IPS-18a (cell line): Measurements from ENCODE around the gene JAG1.

Experiments
- H3K27ac ChIP-seq: one replicate; pipeline ENCODE4 v1.5.1; 2013; ENCODE audit warnings: low read length
- H3K27me3 ChIP-seq: one replicate; pipeline ENCODE4 v1.6.1; 2013; ENCODE audit warnings: mild to moderate bottlenecking, low read length; ENCODE audit not compliant: control insufficient read depth, insufficient read depth
- H3K36me3 ChIP-seq: one replicate; pipeline ENCODE4 v1.6.1; 2013; ENCODE audit warnings: low read depth, low read length; ENCODE audit not compliant: control insufficient read depth
- H3K4me1 ChIP-seq: one replicate; pipeline ENCODE4 v1.6.1; 2013; ENCODE audit warnings: low read depth, low read length; ENCODE audit not compliant: control insufficient read depth
- H3K4me3 ChIP-seq: one replicate; pipeline ENCODE4 v1.5.1; 2013; ENCODE audit warnings: low read length
- H3K9ac ChIP-seq: one replicate; pipeline ENCODE4 v1.6.1; 2013; ENCODE audit warnings: mild to moderate bottlenecking, low read length, moderate library complexity
- H3K9me3 ChIP-seq: one replicate; pipeline ENCODE4 v1.6.1; 2013; ENCODE audit warnings: low read depth, low read length; ENCODE audit not compliant: control insufficient read depth

The JAG1 gene

DNA sequence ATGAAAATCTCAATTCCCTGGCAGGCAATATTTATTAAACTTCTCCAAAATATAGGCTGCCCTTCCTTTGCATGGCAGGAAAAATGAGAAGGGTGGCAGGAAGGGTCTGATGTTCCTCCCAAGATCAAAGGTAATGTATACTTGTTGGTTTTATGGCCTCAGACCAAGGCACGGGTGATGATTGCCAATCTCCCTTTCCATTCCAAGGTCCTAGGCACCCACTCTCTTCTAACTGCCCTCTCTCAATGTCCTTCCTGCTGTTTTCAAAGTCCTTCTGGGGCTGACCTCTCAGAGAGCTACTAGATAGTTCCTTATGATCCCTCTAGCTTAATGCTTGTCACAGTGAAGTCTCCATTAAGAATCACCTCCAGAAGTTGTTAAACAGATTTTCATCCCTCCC is 15.6 kb upstream of the JAG1 start:
- Histone ChIP-seq H3K36me3 (no peaks in the 10 kb centered on the region), H3K9ac (no peak overlapping the region), H3K4me3 (no peak overlapping the region), H3K27ac (no peak overlapping the region), H3K9me3 (no peaks in the 10 kb centered on the region), H3K27me3 (no peaks in the 10 kb centered on the region), H3K4me1 (peaks cover 13% of the 10 kb centered on the region)

GRCh38 chr20:10687895-10688294 is 14.1 kb upstream of the JAG1 start:
- Histone ChIP-seq H3K27ac (no peak overlapping the region), H3K4me1 (peaks cover 13% of the 10 kb centered on the region), H3K4me3 (no peak overlapping the region), H3K9ac (no peak overlapping the region), H3K9me3 (no peaks in the 10 kb centered on the region), H3K27me3 (no peaks in the 10 kb centered on the region), H3K36me3 (no peaks in the 10 kb centered on the region)

GRCh38 chr20:10686356-10687133 is 12.7 kb upstream of the JAG1 start:
- Histone ChIP-seq H3K36me3 (no peaks in the 10 kb centered on the region), H3K27ac (no peak overlapping the region), H3K27me3 (no peaks in the 10 kb centered on the region), H3K4me1 (peaks cover 6% of the 10 kb centered on the region), H3K9ac (no peak overlapping the region), H3K4me3 (no peak overlapping the region), H3K9me3 (no peaks in the 10 kb centered on the region)

- Histone ChIP-seq H3K27me3 (no peaks in the 10 kb centered on the region), H3K4me1 (peaks cover 6% of the 10 kb centered on the region), H3K36me3 (no peaks in the 10 kb centered on the region), H3K4me3 (no peak overlapping the region), H3K9me3 (no peaks in the 10 kb centered on the region), H3K27ac (no peak overlapping the region), H3K9ac (no peak overlapping the region)
These were observed 9.7 kb upstream of the JAG1 start for GRCh38 chr20:10683537-10683936.

DNA sequence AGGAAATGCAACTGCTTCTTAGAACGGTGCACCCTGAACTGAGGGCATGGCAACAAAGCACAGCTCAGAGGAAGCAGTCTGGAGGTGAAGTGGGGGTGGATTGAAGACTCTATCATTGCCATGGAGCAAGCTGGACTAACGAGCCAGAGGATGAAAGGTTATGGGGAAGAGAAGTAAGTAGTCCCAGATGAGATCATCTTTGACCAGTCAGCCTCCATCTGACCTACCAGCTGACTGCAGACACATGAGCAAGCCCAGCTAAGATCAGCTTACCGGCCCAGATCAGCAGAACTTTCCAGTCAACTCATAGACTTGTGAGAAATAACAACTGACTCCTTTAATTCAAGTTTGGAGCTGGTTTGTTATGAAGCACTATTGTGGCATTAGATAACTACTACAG is 9.1 kb upstream of the JAG1 start:
- no peak overlapping the region for H3K9ac ChIP-seq
- H3K9me3 ChIP-seq, result no peaks in the 10 kb centered on the region
- no peak overlapping the region for H3K4me3 ChIP-seq
- no peaks in the 10 kb centered on the region for H3K36me3 ChIP-seq
- peaks cover 6% of the 10 kb centered on the region for H3K4me1 ChIP-seq
- H3K27ac ChIP-seq, result no peak overlapping the region
- H3K27me3 ChIP-seq, result no peaks in the 10 kb centered on the region

- Histone ChIP-seq H3K27ac (no peak overlapping the region), H3K27me3 (no peaks in the 10 kb centered on the region), H3K4me1 (no peaks in the 10 kb centered on the region), H3K9me3 (no peaks in the 10 kb centered on the region), H3K4me3 (no peak overlapping the region), H3K9ac (no peak overlapping the region), H3K36me3 (no peaks in the 10 kb centered on the region)
These were observed 7.7 kb upstream of the JAG1 start for GRCh38 chr20:10681494-10681893.

- Histone ChIP-seq H3K4me3 (no peak overlapping the region), H3K36me3 (no peaks in the 10 kb centered on the region), H3K4me1 (no peaks in the 10 kb centered on the region), H3K27ac (no peak overlapping the region), H3K9me3 (no peaks in the 10 kb centered on the region), H3K9ac (no peak overlapping the region), H3K27me3 (no peaks in the 10 kb centered on the region)
These were observed 6.8 kb upstream of the JAG1 start for GRCh38 chr20:10680571-10680970.

DNA sequence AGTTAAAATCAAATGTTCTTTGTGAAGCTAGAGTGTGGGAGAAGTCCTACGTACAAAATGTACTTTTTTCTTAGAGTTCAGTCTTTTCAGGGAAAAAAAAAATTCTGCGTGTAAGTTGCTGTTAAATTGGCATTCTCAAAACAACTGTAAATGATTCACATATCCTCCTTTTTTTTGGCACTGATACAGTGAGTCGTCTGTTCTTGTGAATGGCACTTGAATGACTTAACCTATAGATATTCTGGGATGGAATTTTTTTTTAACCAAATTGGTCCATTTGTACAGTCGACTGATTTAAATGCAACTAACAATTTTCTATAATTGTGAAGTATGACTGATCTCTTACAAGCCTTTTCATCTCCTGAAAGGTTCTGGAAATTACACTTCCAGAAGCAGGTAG is 5.5 kb upstream of the JAG1 start:
- no peak overlapping the region for H3K9ac ChIP-seq
- H3K27me3 ChIP-seq, result no peaks in the 10 kb centered on the region
- peaks cover 7% of the 10 kb centered on the region for H3K4me1 ChIP-seq
- no peaks in the 10 kb centered on the region for H3K36me3 ChIP-seq
- no peak overlapping the region for H3K27ac ChIP-seq
- H3K4me3 ChIP-seq, result no peak overlapping the region
- H3K9me3 ChIP-seq, result no peaks in the 10 kb centered on the region

DNA sequence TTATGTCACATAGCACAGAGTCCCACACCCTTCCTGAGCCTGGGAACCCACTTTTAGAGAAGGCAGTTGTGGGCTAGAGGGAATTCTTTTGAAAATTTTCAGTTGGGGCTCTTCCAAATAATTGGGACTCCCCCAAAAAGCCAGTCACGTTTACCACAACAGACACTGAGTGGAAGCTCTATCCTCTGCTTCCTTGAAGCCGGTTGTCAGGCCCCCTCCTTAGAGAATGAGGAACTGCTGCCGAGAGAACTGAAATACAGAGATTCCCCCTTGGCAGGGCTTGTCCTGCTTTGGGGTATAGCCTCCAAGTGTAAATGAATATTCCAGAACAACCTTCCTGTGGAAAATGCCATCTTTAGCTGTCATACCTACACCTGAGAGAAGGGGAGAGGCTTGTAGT is 2.7 kb upstream of the JAG1 start:
- H3K9me3 ChIP-seq, result no peaks in the 10 kb centered on the region
- H3K27ac ChIP-seq, result no peak overlapping the region
- no peak overlapping the region for H3K9ac ChIP-seq
- H3K36me3 ChIP-seq, result no peaks in the 10 kb centered on the region
- H3K27me3 ChIP-seq, result no peaks in the 10 kb centered on the region
- peaks cover 9% of the 10 kb centered on the region for H3K4me1 ChIP-seq
- no peak overlapping the region for H3K4me3 ChIP-seq

DNA sequence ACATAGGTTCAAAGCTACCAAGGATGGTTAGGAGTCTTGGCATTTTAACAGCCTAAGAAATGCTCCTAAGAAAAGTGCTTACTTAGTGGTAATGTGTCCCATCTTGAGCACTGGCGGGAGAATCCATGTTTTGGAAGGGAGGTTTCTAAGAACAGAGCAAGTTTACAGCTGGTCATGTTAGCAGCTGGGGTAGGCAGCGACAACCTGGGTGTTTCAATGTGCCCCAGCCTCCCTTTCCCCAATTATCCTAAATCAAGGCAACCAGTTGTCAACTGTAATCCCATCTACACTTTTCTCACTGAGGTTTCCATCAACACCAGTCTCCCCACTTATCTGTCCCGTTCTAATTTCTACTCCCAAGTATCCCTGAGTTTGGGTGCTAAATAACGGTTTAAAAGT is 1.6 kb upstream of the JAG1 start:
- peaks cover 8% of the 10 kb centered on the region for H3K36me3 ChIP-seq
- H3K27me3 ChIP-seq, result no peaks in the 10 kb centered on the region
- H3K9ac ChIP-seq, result no peak overlapping the region
- peak overlapping the region; percentile 93 for H3K4me3 ChIP-seq
- H3K27ac ChIP-seq, result no peak overlapping the region
- H3K9me3 ChIP-seq, result no peaks in the 10 kb centered on the region
- H3K4me1 ChIP-seq, result peaks cover 20% of the 10 kb centered on the region

DNA sequence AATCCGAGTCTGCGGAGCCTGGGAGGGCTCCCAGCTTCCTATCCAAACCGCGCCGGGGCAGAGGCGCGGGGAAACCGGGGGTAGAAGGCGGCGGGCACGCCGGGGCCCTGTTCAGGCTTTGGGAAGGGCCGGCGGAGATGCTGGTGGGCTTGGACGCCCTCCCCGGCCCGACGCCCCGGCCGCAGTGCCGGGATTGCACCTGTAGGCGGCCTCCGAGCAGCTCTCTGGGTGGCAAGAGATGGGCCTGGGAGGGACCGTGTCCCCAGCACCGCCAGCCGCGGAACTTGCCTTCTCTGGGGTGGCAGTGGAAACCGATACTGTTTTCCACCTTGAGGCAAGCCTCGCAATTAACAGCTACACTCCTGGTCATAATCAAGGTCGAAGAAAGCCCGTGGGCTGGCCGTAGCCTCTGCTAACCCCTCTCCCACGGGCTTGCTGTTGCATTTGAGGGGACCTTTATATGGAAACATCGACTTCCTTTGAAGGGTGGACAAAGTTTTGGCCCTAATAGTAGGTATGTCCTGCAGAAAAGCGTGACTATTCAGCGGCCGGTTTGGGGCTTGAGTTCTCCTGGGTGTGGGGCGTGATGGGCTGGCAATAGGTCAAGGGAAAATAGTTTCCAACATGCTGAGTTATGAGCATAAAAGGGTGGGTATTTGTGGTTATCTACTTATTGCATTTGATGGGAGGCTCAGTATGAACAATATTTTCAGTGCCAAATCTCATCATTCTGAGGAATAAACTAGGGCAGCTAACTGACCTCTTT is 1.1 kb upstream of the JAG1 start:
- Histone ChIP-seq H3K36me3 (peaks cover 13% of the 10 kb centered on the region), H3K9ac (peak overlapping the region; percentile 83), H3K4me1 (peaks cover 26% of the 10 kb centered on the region), H3K9me3 (no peaks in the 10 kb centered on the region), H3K27me3 (no peaks in the 10 kb centered on the region), H3K4me3 (peak overlapping the region; percentile 93), H3K27ac (peak overlapping the region; percentile 30)
